ENCODE measurements around the gene SPTSSB.

GRCh38 chr3:161413127-161413854, 42.0 kb upstream of the SPTSSB start:
- TF ChIP-seq CTCF (IDR thresholded peaks at IDR 0.05) (no peak), POLR2A (IDR thresholded peaks at IDR 0.05) (no peak), EP300 (IDR thresholded peaks at IDR 0.05) (no peak), POLR2AphosphoS5 (IDR thresholded peaks at IDR 0.05) (no peak)
